HFFc6 (cell line): ENCODE data around the gene SDR39U1. TPM values are rescaled to one million over a fixed set of nuclear protein-coding genes. Genes with fewer than 3 reads are reported as not detected.

ENCODE experiments used
- DNase-seq: peaks from one replicate; pipeline ENCODE4 v3.0.0-alpha.2; 2018
- H3K27ac Mint-ChIP-seq: 2 replicates; pipeline ENCODE4 v1.8.0; 2020; ENCODE audit warnings: mild to moderate bottlenecking, mixed read lengths
- H3K27me3 Mint-ChIP-seq: 2 replicates; pipeline ENCODE4 v1.8.0; 2021; ENCODE audit warnings: mild to moderate bottlenecking, moderate library complexity, mixed read lengths; ENCODE audit not compliant: insufficient read depth
- H3K36me3 Mint-ChIP-seq: 2 replicates; pipeline ENCODE4 v1.8.0; 2021; ENCODE audit warnings: low read depth, mixed read lengths
- H3K4me1 Mint-ChIP-seq: 2 replicates; pipeline ENCODE4 v1.8.0; 2020; ENCODE audit warnings: low read depth, mixed read lengths
- H3K4me3 Mint-ChIP-seq: 2 replicates; pipeline ENCODE4 v1.8.0; 2020; ENCODE audit warnings: mild to moderate bottlenecking, moderate library complexity, mixed read lengths
- H3K9me3 Mint-ChIP-seq: 2 replicates; pipeline ENCODE4 v1.8.0; 2020; ENCODE audit warnings: mild to moderate bottlenecking, mixed read lengths
- total RNA-seq, 6 experiments: library from RNA; stranded (reverse); fragmentation: NEBNext Ultra II Directional; extraction: Animal tissue kit (Norgen Biotek cat#: 25700); gene quantifications; 2 replicates in 1 of 6; 3 replicates in 5 of 6; pipeline ENCODE4 v1.2.3, GENCODE V29; 2021
- TF ChIP-seq, protein P1 (sequence below): fragments of 200-600 bp; sonication (generic); IDR thresholded peaks from 2 replicates; pipeline ENCODE4 v1.5.0; 2021; ENCODE audit warnings: antibody characterized with exemption, mild to moderate bottlenecking

Gene SDR39U1
- total RNA-seq, 6 experiments from 2014 or later, result 29.6 to 35.7 (median 31.6) TPM

DNA sequence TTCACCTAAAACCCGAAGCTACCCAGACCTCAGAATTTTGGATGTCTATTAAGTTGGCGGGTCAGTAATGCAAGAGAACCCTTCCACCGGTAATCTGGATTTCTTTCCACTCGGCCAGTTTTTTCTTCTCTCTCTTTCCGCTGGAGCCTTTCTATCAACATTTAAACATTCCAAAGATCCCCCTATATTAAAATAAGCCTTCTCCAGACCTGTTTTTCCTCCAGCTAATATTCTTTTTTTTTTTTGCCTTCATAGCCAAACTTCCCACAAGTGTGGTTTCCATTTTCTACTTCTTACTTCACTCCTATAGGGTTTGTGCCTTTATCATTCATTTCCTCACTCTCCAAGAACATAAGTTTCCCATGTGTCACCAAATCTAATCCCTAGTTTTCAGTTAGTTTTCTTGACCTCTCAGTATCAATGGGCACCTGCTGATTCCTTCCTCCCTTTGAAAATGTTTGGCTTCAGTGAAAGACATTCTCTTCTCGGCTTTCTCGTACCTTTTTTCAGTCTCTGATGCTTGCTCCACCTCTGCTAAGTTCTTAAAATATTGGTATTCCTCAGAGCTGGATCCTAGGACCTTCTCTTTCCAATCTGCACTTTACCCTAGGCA lies 583 bp upstream of the SDR39U1 start:
- peaks cover 29% of the 10 kb centered on the region for H3K4me1 Mint-ChIP-seq
- H3K36me3 Mint-ChIP-seq, result peaks cover 19% of the 10 kb centered on the region
- H3K4me3 Mint-ChIP-seq, result peak overlapping the region; percentile 94
- H3K27ac Mint-ChIP-seq, result peak overlapping the region; percentile 100
- TF ChIP-seq, protein P1, sequence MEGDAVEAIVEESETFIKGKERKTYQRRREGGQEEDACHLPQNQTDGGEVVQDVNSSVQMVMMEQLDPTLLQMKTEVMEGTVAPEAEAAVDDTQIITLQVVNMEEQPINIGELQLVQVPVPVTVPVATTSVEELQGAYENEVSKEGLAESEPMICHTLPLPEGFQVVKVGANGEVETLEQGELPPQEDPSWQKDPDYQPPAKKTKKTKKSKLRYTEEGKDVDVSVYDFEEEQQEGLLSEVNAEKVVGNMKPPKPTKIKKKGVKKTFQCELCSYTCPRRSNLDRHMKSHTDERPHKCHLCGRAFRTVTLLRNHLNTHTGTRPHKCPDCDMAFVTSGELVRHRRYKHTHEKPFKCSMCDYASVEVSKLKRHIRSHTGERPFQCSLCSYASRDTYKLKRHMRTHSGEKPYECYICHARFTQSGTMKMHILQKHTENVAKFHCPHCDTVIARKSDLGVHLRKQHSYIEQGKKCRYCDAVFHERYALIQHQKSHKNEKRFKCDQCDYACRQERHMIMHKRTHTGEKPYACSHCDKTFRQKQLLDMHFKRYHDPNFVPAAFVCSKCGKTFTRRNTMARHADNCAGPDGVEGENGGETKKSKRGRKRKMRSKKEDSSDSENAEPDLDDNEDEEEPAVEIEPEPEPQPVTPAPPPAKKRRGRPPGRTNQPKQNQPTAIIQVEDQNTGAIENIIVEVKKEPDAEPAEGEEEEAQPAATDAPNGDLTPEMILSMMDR, result no peak
- H3K27me3 Mint-ChIP-seq, result peaks cover 6% of the 10 kb centered on the region
- H3K9me3 Mint-ChIP-seq, result no peaks in the 10 kb centered on the region
- DNase-seq, result no peak

DNA sequence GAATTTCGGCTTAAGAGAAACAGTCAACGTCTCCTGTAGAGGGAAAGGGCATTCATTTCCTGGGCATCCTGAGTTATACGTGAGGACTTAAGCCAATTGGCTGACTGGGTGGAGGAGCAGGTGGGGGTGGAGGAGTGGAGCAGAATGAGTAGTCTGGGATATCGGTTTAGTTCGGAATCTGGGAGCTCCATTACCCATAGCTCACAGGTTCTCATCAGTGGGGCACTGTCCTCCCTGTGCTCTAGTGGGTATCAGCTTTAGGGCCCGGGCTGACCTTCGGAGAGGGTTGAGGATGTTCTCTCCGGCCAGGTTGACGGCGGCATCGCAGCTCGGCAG lies 704 bp downstream of the SDR39U1 start:
- Mint-ChIP-seq H3K27ac (peak overlapping the region; percentile 100), H3K4me1 (peaks cover 30% of the 10 kb centered on the region), H3K9me3 (no peaks in the 10 kb centered on the region), H3K36me3 (peaks cover 23% of the 10 kb centered on the region), H3K4me3 (peak overlapping the region; percentile 94), H3K27me3 (peaks cover 6% of the 10 kb centered on the region)
- TF ChIP-seq, protein P1, result no peak
- DNase-seq, result no peak

DNA sequence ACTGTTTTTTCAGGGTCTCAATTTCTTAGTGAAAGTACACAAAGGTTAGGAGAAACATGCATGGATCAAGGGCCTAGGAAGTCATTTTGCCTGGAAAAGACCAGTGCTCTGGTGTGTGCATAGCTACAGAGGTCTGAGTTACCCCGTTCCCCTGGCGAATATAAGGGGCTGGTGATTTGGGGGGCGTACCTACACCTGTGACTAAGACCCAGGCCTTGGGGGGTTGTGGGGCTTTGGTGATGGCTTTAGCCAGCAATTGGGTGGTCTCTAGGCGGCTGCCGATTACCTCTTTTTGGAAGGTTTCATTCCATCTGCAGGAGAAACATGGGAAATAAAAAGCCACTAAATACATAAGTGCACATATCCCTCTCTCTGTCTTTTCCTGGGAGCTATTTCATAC lies 1.1 kb downstream of the SDR39U1 start:
- Mint-ChIP-seq H3K4me3 (peak overlapping the region; percentile 94), H3K27me3 (peaks cover 7% of the 10 kb centered on the region), H3K36me3 (peaks cover 25% of the 10 kb centered on the region), H3K4me1 (peaks cover 34% of the 10 kb centered on the region), H3K27ac (peak overlapping the region; percentile 100), H3K9me3 (no peaks in the 10 kb centered on the region)
- TF ChIP-seq, protein P1, result no peak
- DNase-seq, result no peak

DNA sequence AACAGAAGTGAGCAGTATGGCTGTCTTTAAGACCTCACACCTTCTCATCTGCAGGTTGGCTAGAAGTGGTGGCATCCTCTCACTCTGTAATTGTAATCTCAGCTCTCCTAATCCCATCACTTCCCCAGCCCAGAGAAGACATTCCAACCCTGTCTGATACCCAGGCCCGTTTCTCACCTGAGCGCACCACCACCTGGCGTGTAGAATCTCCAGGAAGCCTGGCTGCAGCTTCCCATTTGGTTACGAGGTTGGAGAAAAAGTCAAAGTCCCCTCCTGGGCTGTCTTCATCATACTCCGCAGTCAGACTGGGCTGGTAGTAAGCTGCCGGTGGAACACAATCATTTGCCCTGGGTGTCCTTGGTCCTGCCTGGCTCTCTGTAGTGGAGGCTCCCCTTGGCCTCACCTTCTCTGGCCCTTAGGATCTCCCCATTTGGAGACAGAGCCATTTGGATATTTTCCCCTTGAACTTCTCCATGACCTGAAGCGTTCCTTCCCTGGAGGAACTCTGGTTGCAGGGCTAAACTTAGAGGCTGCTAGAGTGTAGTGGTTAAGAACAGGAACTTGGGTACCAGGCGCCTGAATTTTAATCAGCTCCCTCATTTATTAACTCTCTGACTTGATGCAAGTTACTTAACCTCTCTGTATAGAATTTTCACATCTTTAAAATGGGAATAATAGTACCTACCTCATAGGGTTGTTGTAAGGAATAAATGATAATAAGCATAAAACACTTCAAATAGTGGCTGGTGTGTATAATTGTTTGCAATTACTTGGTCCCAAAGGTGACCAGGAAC lies 1.8 kb downstream of the SDR39U1 start:
- TF ChIP-seq, protein P1, result no peak
- peaks cover 25% of the 10 kb centered on the region for H3K36me3 Mint-ChIP-seq
- H3K4me3 Mint-ChIP-seq, result peak overlapping the region; percentile 94
- H3K9me3 Mint-ChIP-seq, result no peaks in the 10 kb centered on the region
- peaks cover 7% of the 10 kb centered on the region for H3K27me3 Mint-ChIP-seq
- H3K27ac Mint-ChIP-seq, result peak overlapping the region; percentile 100
- no peak for DNase-seq
- H3K4me1 Mint-ChIP-seq, result peaks cover 39% of the 10 kb centered on the region

DNA sequence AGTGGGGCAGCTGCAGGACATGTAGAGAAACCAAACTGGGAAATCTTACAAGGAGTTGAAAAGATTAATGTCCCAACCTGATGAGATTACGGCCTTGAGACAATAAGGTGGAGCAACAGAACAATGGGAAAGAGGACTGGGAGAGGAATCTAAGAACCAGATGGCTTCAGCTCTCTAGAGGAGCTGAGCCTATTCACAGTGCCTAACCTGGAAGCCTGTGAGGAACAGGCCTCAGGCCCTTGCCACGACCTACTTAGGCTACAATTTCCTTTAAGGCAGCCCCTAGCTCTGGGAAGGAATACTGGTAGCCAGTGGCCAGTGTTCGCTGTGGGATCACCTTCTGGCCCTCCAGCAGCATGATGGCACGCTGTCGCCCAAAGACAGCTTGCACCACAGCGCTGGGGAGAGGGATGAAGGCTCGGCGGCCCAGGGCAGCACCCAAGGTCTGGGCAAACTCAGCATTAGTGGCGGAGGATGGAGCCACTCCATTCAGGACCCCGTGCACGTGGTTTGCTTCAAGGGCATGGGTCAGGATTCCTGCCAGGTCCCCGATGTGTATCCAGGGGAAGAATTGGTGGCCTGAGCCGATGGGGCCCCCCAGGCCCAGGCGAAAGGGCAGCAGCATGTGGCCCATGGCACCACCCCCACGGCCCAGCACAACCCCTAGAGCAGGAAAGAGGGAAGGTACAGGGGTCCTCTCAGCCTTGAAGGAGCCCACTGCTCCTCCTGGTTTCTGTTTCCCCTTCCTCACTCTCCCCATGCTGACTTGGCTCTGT lies 2.6 kb downstream of the SDR39U1 start:
- Mint-ChIP-seq H3K27me3 (peaks cover 7% of the 10 kb centered on the region), H3K27ac (peak overlapping the region; percentile 3; the same call in 1 of the 2 replicates), H3K4me1 (peaks cover 42% of the 10 kb centered on the region), H3K4me3 (no peak overlapping the region), H3K36me3 (peaks cover 25% of the 10 kb centered on the region), H3K9me3 (no peaks in the 10 kb centered on the region)
- DNase-seq, result no peak
- TF ChIP-seq, protein P1, result no peak
